Purkinje cell (primary cell): Measurements from ENCODE around the gene VWDE. TPM values are rescaled to one million over a fixed set of nuclear protein-coding genes. Genes with fewer than 3 reads are reported as not detected.

Experiments used
- polyA plus RNA-seq: library from polyadenylated mRNA; unstranded; fragments of >200 nt; fragmentation: Nextera tagmentation; gene quantifications from 2 replicates; pipeline ENCODE4 v1.2.1, GENCODE V29; 2014

The VWDE gene
- 2.6 and 7.3 TPM in 2 replicates for polyA plus RNA-seq

DNA sequence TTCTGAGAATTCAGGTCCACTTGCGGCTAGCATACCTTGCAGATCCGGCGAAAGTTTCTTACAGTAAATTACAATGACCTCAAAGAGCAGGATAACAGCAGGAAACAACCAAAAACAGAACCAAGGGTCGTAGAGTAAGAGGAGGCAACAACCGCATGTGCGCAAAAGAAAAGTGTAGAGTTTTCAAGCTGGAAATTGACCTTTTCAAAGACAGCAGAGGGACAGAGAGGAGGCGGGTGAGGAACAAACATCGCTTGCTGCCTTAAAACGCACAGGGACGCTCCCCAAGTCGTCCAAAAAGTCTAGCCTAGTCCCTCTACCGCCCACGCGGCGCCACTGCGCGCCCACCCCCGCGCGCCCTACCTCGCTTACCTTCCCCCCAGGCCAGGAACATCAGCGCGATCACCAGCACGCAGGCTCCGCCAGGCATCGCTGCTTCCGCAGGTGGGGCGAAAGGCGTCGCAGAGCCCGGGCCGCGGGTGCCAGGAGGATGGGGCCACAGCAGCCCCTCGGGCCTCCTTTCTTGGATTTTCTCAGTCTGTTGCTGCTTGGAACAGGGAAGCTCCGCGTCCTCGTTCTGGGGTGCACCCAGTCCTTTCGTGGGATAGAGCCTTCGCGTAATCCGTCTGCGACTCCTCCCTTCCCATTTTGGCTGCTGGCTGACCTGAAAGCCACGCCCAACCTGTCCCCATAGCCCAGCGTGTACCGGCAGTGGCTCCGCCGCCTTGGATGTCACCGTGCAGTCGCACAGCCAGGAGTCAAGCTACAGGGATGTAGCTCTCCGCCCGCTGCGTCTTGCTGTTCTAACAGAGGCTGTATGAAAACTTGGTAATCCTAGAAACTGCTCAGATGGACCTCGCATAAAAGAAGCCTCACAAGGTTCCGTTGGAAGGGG is at the start of gene VWDE:
Gene VWDE, minus strand, starts transcription at position 579 of the 895 bp plus-strand sequence. Its CDS starts 149 bp downstream, at position 430.

Other genes starting within 250 kb of the VWDE start
- gene TMEM106B, start 192.6 kb downstream of the VWDE start, polyA plus RNA-seq, result 105 and 137 TPM in 2 replicates
- not detected in 2 replicates for gene SCIN, start 166.9 kb upstream of the VWDE start, polyA plus RNA-seq